ENCODE measurements around the gene CYP17A1. TPM values are rescaled to one million over a fixed set of nuclear protein-coding genes. Genes with fewer than 3 reads are reported as not detected.

CYP17A1 gene
- polyA plus RNA-seq, 1 of the 3 experiments (the other 2 are of a cell fraction): not detected

DNA sequence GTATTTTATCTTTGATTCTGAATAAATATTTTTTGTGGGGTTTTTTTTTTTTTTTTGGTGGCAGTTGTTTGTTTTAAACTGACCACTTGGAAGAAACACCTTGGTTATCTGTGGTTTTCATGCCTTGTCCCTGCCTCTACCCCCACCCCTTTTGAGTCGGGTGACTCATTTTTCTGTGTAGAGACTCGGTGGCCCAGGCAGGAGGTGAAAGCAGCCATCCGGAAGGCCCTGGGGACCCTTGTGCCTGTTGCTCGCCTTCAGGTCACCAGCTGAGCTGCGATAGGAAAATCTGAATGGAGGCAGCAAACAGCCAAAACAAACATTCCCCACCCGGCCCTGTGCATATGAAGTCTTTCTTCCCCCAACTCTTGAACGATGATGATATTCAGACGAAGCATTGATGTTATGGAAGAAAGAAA, 22.8 kb downstream of the CYP17A1 start:
- Histone ChIP-seq H3K9me2 (no peaks in the 10 kb centered on the region), H3K9me3 (no peaks in the 10 kb centered on the region), H3F3A (replicated peaks; ENCODE audit: insufficient read depth) (peaks cover 18% of the 10 kb centered on the region), H4K20me1 (ENCODE audit: insufficient read depth) (no peaks in the 10 kb centered on the region), H3K4me1 (ENCODE audit: control insufficient read depth in 1 of 2, insufficient read depth in 2 of 2, low read depth in 1 of 2, low read length in 1 of 2) (peaks cover 0 to 8% of the 10 kb centered on the region in 2 experiments; a peak in 2 of 4 replicates), H3K27ac (ENCODE audit: low read depth in 2 of 2, low read length in 1 of 2) (0 out of 4 replicates have a peak overlapping the region, but pooled peaks of 1 of the 2 experiments have one; percentile 68), H3K79me2 (ENCODE audit: insufficient read depth) (no peaks in the 10 kb centered on the region), H3K4me2 (no peak overlapping the region), H2AFZ (ENCODE audit: low read depth) (no peak overlapping the region), H3K9ac (no peak overlapping the region), H3K27me3 (ENCODE audit: insufficient read depth) (no peaks in the 10 kb centered on the region), H3K4me3 (ENCODE audit: low read depth in 2 of 2, low read length in 1 of 2) (no peak overlapping the region), H3K36me3 (replicated peaks in 1 of 2; ENCODE audit: control insufficient read depth in 1 of 2, insufficient read depth in 2 of 2, low read length in 1 of 2) (peaks cover 13 to 39% of the 10 kb centered on the region in 2 experiments)
- TF ChIP-seq IRF3 (IDR thresholded peaks at IDR 0.05; ENCODE audit: low read depth, low read length) (no peak), MXI1 (IDR thresholded peaks at IDR 0.05; ENCODE audit: low read depth, low read length) (no peak), TCF12 (IDR thresholded peaks at IDR 0.05) (no peak), EZH2phosphoT487 (IDR thresholded peaks at IDR 0.05; ENCODE audit: borderline replicate concordance, low read depth) (no peak), TAF1 (IDR thresholded peaks at IDR 0.05; ENCODE audit: borderline replicate concordance, low read depth, low read length) (no peak), TEAD4 (IDR thresholded peaks at IDR 0.05; ENCODE audit: borderline replicate concordance, insufficient read depth) (no peak)
- ChIA-PET POLR2A (no interaction called here), CTCF (no interaction called here)
- WGBS (ENCODE audit: low lambda C conversion rate): 82% methylated on average over 8 of the region's 8 CpGs
- DNase-seq: no peak

- POLR2A ChIA-PET: no interaction called here
- CTCF ChIA-PET: interaction anchor here (0.7 kb wide), 1 partner anchor 20 kb away, joined by 4 read pairs; no protein-coding TSS in a partner anchor
- no peak for DNase-seq
- Histone ChIP-seq H3K27me3 (ENCODE audit: insufficient read depth) (no peaks in the 10 kb centered on the region), H3K27ac (ENCODE audit: low read depth in 2 of 2, low read length in 1 of 2) (no peak overlapping the region), H3K36me3 (replicated peaks in 1 of 2; ENCODE audit: control insufficient read depth in 1 of 2, insufficient read depth in 2 of 2, low read length in 1 of 2) (peaks cover 13 to 39% of the 10 kb centered on the region in 2 experiments), H4K20me1 (ENCODE audit: insufficient read depth) (no peaks in the 10 kb centered on the region), H3K4me3 (ENCODE audit: low read depth in 2 of 2, low read length in 1 of 2) (no peak overlapping the region), H3K9me2 (no peaks in the 10 kb centered on the region), H2AFZ (ENCODE audit: low read depth) (no peak overlapping the region), H3K9ac (no peak overlapping the region), H3F3A (replicated peaks; ENCODE audit: insufficient read depth) (peaks cover 18% of the 10 kb centered on the region), H3K4me1 (ENCODE audit: control insufficient read depth in 1 of 2, insufficient read depth in 2 of 2, low read depth in 1 of 2, low read length in 1 of 2) (peaks cover 0 to 8% of the 10 kb centered on the region in 2 experiments; a peak in 2 of 4 replicates), H3K79me2 (ENCODE audit: insufficient read depth) (no peaks in the 10 kb centered on the region), H3K9me3 (no peaks in the 10 kb centered on the region), H3K4me2 (no peak overlapping the region)
- 86% methylated on average over 16 of the region's 16 CpGs for WGBS (ENCODE audit: low lambda C conversion rate)
- TF ChIP-seq MXI1 (IDR thresholded peaks at IDR 0.05; ENCODE audit: low read depth, low read length): no peak
- no peak for TF ChIP-seq SMC3 (IDR thresholded peaks at IDR 0.05; ENCODE audit: low read depth, low read length)
Measured at GRCh38 chr10:102813734-102814452, 23.3 kb downstream of the CYP17A1 start.

- H3F3A ChIP-seq (replicated peaks; ENCODE audit: insufficient read depth): peaks cover 18% of the 10 kb centered on the region
- CTCF ChIA-PET: interaction anchor here (0.9 kb wide), 1 partner anchor 521 kb away, joined by 4 read pairs; no protein-coding TSS in a partner anchor
- H3K4me3 ChIP-seq (ENCODE audit: low read depth in 2 of 2, low read length in 1 of 2): no peak overlapping the region
- peaks cover 0 to 8% of the 10 kb centered on the region in 2 experiments; a peak in 2 of 4 replicates for H3K4me1 ChIP-seq (ENCODE audit: control insufficient read depth in 1 of 2, insufficient read depth in 2 of 2, low read depth in 1 of 2, low read length in 1 of 2)
- H3K79me2 ChIP-seq (ENCODE audit: insufficient read depth): no peaks in the 10 kb centered on the region; the same call in 1 of the 2 replicates
- H2AFZ ChIP-seq (ENCODE audit: low read depth): no peak overlapping the region
- H3K27me3 ChIP-seq (ENCODE audit: insufficient read depth): no peaks in the 10 kb centered on the region
- WGBS (ENCODE audit: low lambda C conversion rate): 92% methylated on average over 10 of the region's 17 CpGs
- H3K9ac ChIP-seq: no peak overlapping the region
- no peak overlapping the region for H3K4me2 ChIP-seq
- H3K36me3 ChIP-seq (replicated peaks in 1 of 2; ENCODE audit: control insufficient read depth in 1 of 2, insufficient read depth in 2 of 2, low read length in 1 of 2): peaks cover 13 to 39% of the 10 kb centered on the region in 2 experiments
- no peaks in the 10 kb centered on the region for H4K20me1 ChIP-seq (ENCODE audit: insufficient read depth)
- DNase-seq: no peak
- no peaks in the 10 kb centered on the region for H3K9me3 ChIP-seq
- POLR2A ChIA-PET: no interaction called here
- no peak overlapping the region for H3K27ac ChIP-seq (ENCODE audit: low read depth in 2 of 2, low read length in 1 of 2)
- no peaks in the 10 kb centered on the region for H3K9me2 ChIP-seq
- TF ChIP-seq GABPA (IDR thresholded peaks at IDR 0.05; ENCODE audit: low read depth) (no peak), MAX (IDR thresholded peaks at IDR 0.05; ENCODE audit: low read depth) (no peak), FOXM1 (IDR thresholded peaks at IDR 0.05; ENCODE audit: low read depth) (no peak), IRF3 (IDR thresholded peaks at IDR 0.05; ENCODE audit: low read depth, low read length) (no peak), SMC3 (IDR thresholded peaks at IDR 0.05; ENCODE audit: low read depth, low read length) (no peak), FOXJ3 (CRISPR knock-in tag; IDR thresholded peaks at IDR 0.05) (no peak), EP300 (IDR thresholded peaks at IDR 0.05; ENCODE audit: borderline replicate concordance in 1 of 2, low read depth in 1 of 2, low read length in 1 of 2) (no peak), POLR2AphosphoS5 (IDR thresholded peaks at IDR 0.05; ENCODE audit: low read depth, low read length) (no peak), USF1 (IDR thresholded peaks at IDR 0.05; ENCODE audit: borderline replicate concordance, low read depth) (no peak), CHD2 (IDR thresholded peaks at IDR 0.05; ENCODE audit: low read length, partially characterized antibody) (no peak)
Measured at GRCh38 chr10:102813017-102813541, 24.1 kb downstream of the CYP17A1 start.

Measured in SK-N-SH (cell line).